GM21737 (cell line): Measurements from ENCODE around the gene DLG2.

Source experiments
- ATAC-seq: cut with Tn5 transposase; IDR thresholded peaks from one replicate; pipeline ENCODE4 v1.9.1; 2021; ENCODE audit warnings: mild to moderate bottlenecking, moderate library complexity; ENCODE audit not compliant: unreplicated experiment

DLG2 gene

DNA sequence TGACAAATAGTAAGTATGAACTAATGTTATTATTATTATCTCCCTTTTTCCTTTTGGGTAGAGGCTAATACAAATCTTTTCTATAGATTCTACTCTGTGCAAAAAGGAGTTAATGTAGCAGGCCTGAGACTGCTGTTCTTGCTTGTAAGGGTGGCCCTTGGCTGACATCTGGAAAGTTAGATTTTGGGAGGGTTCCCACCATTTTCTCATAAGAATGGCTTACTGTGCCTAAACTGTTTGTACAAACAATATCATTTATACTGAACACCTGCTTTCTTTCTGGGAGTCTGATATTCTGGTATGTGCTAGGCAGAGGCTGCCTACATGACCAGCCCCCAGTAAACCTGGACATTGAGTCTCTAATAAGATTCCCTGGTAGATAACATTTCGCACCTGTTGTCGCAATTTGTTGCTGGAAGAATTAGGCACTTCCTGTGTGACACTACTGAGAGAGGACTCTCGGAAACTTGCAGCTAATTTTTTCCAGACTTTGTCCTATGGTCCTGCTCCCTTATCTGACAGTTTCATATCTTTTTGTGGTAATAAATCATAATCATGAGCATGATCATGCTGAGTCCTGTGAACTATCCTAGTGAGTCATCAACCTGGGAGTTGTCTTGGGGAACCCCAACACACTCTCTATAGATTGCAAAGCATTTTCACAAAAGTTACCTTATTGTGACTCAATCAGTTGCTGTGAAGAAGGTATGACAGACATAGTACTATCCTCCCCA lies 2083.3 kb downstream of the DLG2 start:
- ATAC-seq = no peak

DNA sequence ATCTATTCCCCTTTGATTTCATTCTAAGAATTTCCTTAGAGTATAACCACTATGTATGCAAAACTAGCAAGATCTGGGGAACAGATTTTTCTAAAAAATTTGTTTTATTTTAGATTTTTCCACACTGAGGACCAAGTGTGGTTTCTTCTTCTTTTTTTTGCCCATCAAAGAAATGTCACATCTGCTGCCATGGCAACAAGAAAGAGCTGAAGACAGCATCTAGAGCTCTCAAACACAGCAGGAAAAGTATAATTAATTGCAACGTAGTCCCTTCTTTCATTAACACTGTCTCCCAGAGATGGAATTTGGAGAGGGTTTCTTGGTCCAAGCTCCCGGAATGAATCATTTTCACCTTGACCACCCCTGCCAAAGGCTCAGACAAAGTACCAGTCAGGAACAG lies 2084.3 kb downstream of the DLG2 start:
- ATAC-seq = no peak

GRCh38 chr11:83540728-83541127 lies 2086.4 kb downstream of the DLG2 start:
- no peak for ATAC-seq

- ATAC-seq = no peak
Measured at GRCh38 chr11:83540112-83540675, 2086.9 kb downstream of the DLG2 start.

DNA sequence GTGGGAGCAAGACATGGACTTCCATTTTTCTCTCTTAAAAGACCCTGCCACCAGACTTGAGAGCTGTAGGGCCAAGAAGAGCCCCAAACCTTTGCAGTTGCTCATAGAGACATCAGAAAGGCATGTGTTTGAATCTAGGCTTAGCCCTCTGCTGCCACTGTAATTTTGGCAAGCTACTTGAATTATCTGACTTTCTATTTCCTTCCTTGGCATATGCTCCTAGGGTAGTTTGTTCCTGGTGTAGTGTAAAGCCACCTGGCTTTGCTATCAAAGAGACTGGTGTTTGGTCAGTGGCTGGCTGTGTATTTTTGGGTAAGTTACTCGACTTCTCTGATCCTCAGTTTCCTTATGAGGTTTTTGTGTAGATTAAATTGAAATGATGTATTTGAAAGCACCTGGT lies 2088.9 kb downstream of the DLG2 start:
- ATAC-seq = no peak

DNA sequence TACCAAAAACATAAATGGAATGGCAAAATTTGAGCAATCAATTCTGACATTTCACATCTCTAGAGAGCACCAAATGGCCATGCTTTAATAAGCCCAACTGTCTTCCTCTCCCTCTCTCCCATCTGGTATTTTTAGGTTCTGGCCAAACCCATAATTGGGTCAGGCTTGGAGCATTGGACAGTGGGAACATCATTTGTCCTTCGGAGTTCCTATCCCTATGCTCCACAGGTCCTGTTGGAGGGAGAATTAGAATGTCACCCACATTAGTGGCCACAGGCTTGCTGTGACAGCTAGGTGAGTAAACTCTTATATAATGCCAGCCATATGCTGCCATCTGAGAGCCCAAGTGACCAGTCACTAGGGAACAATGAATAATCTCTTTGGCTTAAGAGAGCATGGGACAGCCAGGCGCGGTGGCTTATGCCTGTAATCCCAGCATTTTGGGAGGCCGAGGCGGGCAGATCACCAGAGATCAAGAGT lies 2090.0 kb downstream of the DLG2 start:
- no peak for ATAC-seq

GRCh38 chr11:83533166-83533565 lies 2094.0 kb downstream of the DLG2 start:
- ATAC-seq = no peak

DNA sequence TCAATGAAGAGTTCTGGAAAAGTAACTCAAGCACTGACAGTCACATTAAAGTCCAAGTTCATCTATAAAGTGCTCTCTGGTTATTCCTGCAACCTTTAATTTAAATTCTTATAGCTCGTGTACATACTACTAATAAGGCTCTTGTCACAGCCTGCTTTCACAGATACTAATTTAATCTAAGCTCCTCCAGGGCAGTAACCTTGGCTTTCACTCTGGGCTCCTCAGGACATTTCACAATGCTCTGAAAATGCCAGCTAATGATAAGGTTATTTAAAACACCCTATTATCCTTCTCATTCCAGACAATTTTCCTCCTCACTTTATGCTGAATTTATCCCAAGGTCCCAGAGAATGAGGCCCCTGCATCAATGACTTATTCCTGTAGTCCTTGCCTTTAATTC lies 2098.3 kb downstream of the DLG2 start:
- ATAC-seq = no peak

DNA sequence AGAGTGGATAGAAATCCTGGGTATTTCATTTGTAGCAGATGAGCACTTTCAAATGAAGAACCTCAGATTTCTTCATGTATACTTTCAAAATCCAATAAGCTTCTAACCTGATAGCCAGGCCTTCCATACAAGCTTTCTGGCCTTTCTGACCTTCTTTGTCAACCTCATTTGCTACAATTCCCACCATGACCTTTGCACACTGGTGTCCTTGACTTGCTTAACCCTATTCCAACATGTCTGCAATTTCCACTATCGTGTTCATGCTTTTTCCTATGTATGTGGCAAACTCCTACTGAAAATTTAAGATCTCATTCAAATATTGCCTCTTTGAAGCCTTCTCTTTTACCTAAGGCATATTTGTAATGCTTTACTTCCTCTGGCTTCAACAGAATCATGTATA lies 2098.9 kb downstream of the DLG2 start:
- ATAC-seq = no peak

DNA sequence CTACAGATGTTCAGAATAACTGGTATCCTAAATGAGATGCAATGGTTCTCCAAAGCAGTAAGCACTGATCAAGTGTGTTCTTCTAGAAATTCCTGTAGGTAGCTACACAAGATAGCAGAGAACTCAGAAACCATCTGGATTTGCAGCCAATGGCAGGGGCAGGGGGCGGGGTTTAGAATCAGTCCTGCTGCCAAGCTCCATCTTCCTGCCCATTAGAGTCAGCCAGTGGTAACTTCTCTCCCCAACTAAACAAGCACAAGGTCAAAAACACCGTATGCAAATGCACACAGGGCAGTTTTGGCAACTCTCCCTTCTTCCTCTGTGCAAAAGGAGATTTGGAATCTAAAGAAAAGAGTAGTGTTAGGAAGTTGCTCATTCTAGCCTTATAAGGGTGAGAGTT lies 2103.5 kb downstream of the DLG2 start:
- no peak for ATAC-seq

GRCh38 chr11:83522911-83523310 lies 2104.2 kb downstream of the DLG2 start:
- ATAC-seq = no peak

- no peak for ATAC-seq
Measured at GRCh38 chr11:83521647-83522596, 2105.2 kb downstream of the DLG2 start.

DNA sequence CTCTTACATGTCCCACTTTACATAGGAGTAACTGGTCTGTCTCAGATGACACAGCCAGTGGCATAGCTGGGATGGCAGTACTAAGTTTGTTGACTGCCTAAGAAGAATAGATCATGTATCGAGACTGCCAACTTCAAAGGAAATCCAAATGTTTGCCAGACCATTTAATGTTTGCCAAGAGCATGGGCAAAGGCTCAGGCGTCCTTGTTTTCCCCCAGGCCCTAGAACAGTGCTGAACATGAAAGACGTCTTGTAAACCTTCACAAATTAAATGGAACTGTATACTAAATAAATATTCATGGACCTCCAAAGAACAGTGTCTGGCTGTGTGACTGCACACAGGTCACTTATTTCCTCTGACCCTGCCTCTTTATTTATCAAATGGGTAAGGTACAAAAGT lies 2106.3 kb downstream of the DLG2 start:
- no peak for ATAC-seq

- no peak for ATAC-seq
Measured at GRCh38 chr11:83511646-83512045, 2115.5 kb downstream of the DLG2 start.

DNA sequence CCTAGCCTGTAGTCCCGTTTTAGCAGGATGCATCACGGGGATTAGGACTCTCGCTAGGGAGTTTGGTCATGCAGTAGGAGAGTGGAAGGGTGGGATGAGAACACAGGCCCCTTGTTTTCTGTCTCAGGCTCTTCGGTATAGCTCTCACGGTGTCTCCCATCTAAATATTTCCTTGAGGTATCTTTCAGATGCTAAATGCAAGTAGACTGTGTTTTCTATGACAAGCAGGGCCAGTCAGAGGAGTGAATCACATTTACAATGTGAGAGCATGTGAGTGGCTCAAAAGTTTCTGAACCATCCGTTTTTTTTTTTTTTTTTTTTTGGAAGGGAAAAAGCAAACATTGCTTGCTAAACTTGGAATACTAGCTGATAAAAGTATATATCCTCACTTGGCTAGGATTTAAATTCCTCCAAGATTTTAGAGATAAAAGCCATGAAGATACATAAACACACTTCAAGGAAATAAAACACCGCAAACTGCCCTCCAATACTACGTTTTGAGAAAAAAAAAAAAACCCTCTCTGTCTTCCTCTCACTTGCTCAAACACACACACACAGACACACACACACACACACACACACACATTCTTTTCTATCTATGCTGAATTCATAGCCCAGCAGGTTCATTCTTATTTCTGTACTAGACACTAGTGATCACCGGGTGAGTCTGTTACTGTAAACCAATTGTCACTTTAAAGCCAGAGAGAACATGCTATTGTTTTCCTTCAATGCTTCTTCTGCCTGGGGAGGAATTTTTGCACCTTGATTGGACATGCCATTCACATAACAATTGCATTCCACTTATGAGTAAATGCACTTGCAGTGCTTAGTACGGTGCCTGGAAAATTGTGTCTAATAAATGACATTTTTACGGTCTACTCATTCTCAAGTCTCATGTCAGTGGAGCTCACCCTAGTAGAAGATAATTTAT lies 2116.3 kb downstream of the DLG2 start:
- ATAC-seq = no peak

GRCh38 chr11:83508804-83509203 lies 2118.3 kb downstream of the DLG2 start:
- no peak for ATAC-seq

GRCh38 chr11:83502041-83502440 lies 2125.1 kb downstream of the DLG2 start:
- no peak for ATAC-seq

- no peak for ATAC-seq
Measured at GRCh38 chr11:83493917-83494316, 2133.2 kb downstream of the DLG2 start.

GRCh38 chr11:83493034-83493433 lies 2134.1 kb downstream of the DLG2 start:
- ATAC-seq = no peak

DNA sequence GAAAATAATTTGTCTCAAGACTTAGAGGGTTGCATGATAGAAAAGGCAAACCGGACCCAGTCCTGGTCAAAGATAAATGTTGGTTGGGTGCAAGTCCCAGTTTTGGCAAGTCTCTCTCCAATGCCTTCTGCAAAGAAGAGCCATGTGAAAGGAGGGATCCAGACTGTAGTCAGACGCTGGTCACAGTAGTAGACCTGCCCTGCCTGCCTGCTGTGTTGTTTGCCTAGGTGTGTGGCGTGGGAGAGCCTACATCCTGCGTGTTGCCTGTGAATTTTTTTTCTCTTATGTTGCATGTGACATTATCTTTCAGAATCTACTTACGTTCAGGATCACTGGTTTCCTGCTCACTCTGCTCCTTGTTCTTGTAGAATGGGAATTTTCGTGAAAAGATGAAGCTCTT lies 2143.3 kb downstream of the DLG2 start:
- ATAC-seq = no peak

DNA sequence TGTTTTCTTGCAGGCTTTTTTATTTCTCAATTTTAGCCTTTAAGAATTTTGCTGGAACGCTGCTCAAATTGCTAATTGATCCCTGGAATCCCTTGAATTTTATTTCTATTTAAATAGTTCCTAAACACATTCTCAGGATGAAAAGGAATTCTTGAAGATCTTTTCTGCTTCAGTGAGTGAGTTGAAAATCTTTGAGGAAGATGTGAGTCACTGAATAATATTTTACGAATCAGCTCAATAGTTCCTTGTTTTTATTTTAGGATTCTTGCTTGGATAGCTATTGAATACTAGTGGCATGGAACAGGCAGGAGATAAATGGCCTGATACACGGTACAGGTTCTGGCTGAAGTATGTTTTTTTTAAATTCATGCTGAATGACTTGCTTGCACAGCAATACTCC lies 2146.3 kb downstream of the DLG2 start:
- ATAC-seq = no peak
